IMR-90 (cell line): ENCODE results near the gene DSCAM. TPM values are rescaled to one million over a fixed set of nuclear protein-coding genes. Genes with fewer than 3 reads are reported as not detected.

ENCODE experiments used
- ATAC-seq: fragments of 200-7000 bp; cut with Tn5 transposase; 2 replicates; pipeline ENCODE4 v1.9.1; 2020; ENCODE audit warnings: low read depth, mild to moderate bottlenecking, moderate library complexity
- BruUV-seq: library from RNA; stranded (reverse); fragments of 400-500 nt; replicated peaks from 2 replicates; lab custom pipeline; 2021; lab: Mats Ljungman, UMichigan
- CTCF ChIA-PET: fragments of 300-600 bp; formaldehyde crosslinking; extraction: SDS; loops from one replicate; lab custom pipeline; 2021; ENCODE audit warnings: antibody characterized with exemption; lab: Yijun Ruan, JAX
- POLR2A ChIA-PET: fragments of 300-600 bp; sonication (Branson Sonifier 250); formaldehyde crosslinking; loops from one replicate; lab custom pipeline; 2022; ENCODE audit warnings: antibody characterized with exemption; ENCODE audit not compliant: unreplicated experiment; lab: Charles Lee
- DNase-seq: peaks from one replicate; pipeline ENCODE4 v3.0.0; 2013
- H2AFZ ChIP-seq: replicated peaks from 2 replicates; pipeline ENCODE3; 2013; ENCODE audit warnings: low read length, mild to moderate bottlenecking; ENCODE audit not compliant: poor library complexity
- H2AK5ac ChIP-seq: 2 replicates; pipeline ENCODE4 v1.6.1; 2013; ENCODE audit warnings: low read depth, low read length, inconsistent platforms
- H2AK9ac ChIP-seq: replicated peaks from 2 replicates; pipeline ENCODE3; 2013; ENCODE audit warnings: mild to moderate bottlenecking, low read depth, low read length, moderate library complexity; ENCODE audit not compliant: poor library complexity
- H2BK120ac ChIP-seq: 2 replicates; pipeline ENCODE4 v1.6.1; 2013; ENCODE audit warnings: low read depth, low read length, inconsistent platforms
- H2BK15ac ChIP-seq: 3 replicates; pipeline ENCODE4 v1.6.1; 2013; ENCODE audit warnings: low read depth, low read length, inconsistent platforms
- H2BK20ac ChIP-seq: 2 replicates; pipeline ENCODE4 v1.6.1; 2013; ENCODE audit warnings: low read depth, mild to moderate bottlenecking, inconsistent platforms, low read length, moderate library complexity
- H2BK5ac ChIP-seq: 2 replicates; pipeline ENCODE4 v1.6.1; 2013; ENCODE audit warnings: mild to moderate bottlenecking, low read depth, low read length, inconsistent platforms; ENCODE audit not compliant: poor library complexity, severe bottlenecking
- H3K14ac ChIP-seq: replicated peaks from 2 replicates; pipeline ENCODE4 v1.6.1; 2013; ENCODE audit warnings: low read depth, low read length, inconsistent platforms
- H3K18ac ChIP-seq: 2 replicates; pipeline ENCODE4 v1.6.1; 2013; ENCODE audit warnings: low read depth, low read length, control low read depth
- H3K23ac ChIP-seq: 2 replicates; pipeline ENCODE4 v1.6.1; 2013; ENCODE audit warnings: low read depth, low read length, inconsistent platforms
- H3K27ac ChIP-seq: 2 replicates; pipeline ENCODE4 v1.5.1; 2013; ENCODE audit warnings: mild to moderate bottlenecking, control low read depth, low read length; ENCODE audit not compliant: insufficient read depth
- H3K27me3 ChIP-seq: 2 replicates; pipeline ENCODE4 v1.6.1; 2013; ENCODE audit warnings: low read length; ENCODE audit not compliant: control insufficient read depth, insufficient read depth
- H3K36me3 ChIP-seq: 2 replicates; pipeline ENCODE4 v1.6.1; 2013; ENCODE audit warnings: low read length, mixed read lengths; ENCODE audit not compliant: control insufficient read depth, insufficient read depth
- H3K4ac ChIP-seq: 2 replicates; pipeline ENCODE4 v1.6.1; 2013; ENCODE audit warnings: low read depth, low read length, inconsistent platforms
- H3K4me1 ChIP-seq: 2 replicates; pipeline ENCODE4 v1.6.1; 2013; ENCODE audit warnings: low read length, mixed read lengths; ENCODE audit not compliant: control insufficient read depth, insufficient read depth
- H3K4me2 ChIP-seq: 2 replicates; pipeline ENCODE4 v1.6.1; 2013; ENCODE audit warnings: low read depth, mild to moderate bottlenecking, control low read depth, low read length, moderate library complexity
- H3K4me3 ChIP-seq: 2 replicates; pipeline ENCODE4 v1.5.1; 2013; ENCODE audit warnings: low read depth, mild to moderate bottlenecking, control low read depth, low read length, moderate library complexity; ENCODE audit not compliant: insufficient read depth
- H3K56ac ChIP-seq: 2 replicates; pipeline ENCODE4 v1.6.1; 2013; ENCODE audit warnings: low read length, inconsistent platforms; ENCODE audit not compliant: insufficient read depth; ENCODE audit errors: extremely low read depth
- H3K79me1 ChIP-seq, 2 experiments: 2 replicates each; pipeline ENCODE4 v1.6.1; 2013; ENCODE audit warnings: low read length in 2 of 2, inconsistent platforms in 1 of 2, low read depth in 1 of 2
- H3K9ac ChIP-seq: 2 replicates; pipeline ENCODE4 v1.6.1; 2013; ENCODE audit warnings: low read depth, low read length, control low read depth
- H3K9me1 ChIP-seq: 2 replicates; pipeline ENCODE4 v1.6.1; 2013; ENCODE audit warnings: low read length, inconsistent platforms; ENCODE audit not compliant: insufficient read depth
- H3K9me3 ChIP-seq: 2 replicates; pipeline ENCODE4 v1.6.1; 2013; ENCODE audit warnings: low read length; ENCODE audit not compliant: control insufficient read depth, insufficient read depth
- H4K20me1 ChIP-seq: 2 replicates; pipeline ENCODE4 v1.6.1; 2013; ENCODE audit warnings: low read length, inconsistent platforms; ENCODE audit not compliant: insufficient read depth
- H4K5ac ChIP-seq: 2 replicates; pipeline ENCODE4 v1.6.1; 2013; ENCODE audit warnings: mild to moderate bottlenecking, low read depth, low read length, control low read depth
- H4K8ac ChIP-seq, 2 experiments: 2 replicates each; pipeline ENCODE4 v1.6.1; 2013; ENCODE audit warnings: low read depth in 2 of 2, low read length in 2 of 2, control low read depth in 1 of 2, inconsistent platforms in 1 of 2
- H4K91ac ChIP-seq: 2 replicates; pipeline ENCODE4 v1.6.1; 2013; ENCODE audit warnings: low read depth, low read length, inconsistent platforms; ENCODE audit not compliant: insufficient read depth
- CEBPB ChIP-seq: IDR thresholded peaks from 2 replicates; pipeline ENCODE4 v1.6.1; 2012; ENCODE audit warnings: low read depth, low read length, improper control_type of control experiment
- MAFK ChIP-seq: IDR thresholded peaks from 2 replicates; pipeline ENCODE4 v1.6.1; 2012; ENCODE audit warnings: low read depth, low read length, improper control_type of control experiment
- MXI1 ChIP-seq: IDR thresholded peaks from 2 replicates; pipeline ENCODE4 v1.6.1; 2012; ENCODE audit warnings: low read depth, mild to moderate bottlenecking, low read length, moderate library complexity, borderline replicate concordance
- NFE2L2 ChIP-seq: fragments of 150-350 bp; IDR thresholded peaks from 2 replicates; pipeline ENCODE4 v1.6.1; 2016; ENCODE audit warnings: low read depth, mild to moderate bottlenecking, low read length
- RCOR1 ChIP-seq: IDR thresholded peaks from 2 replicates; pipeline ENCODE4 v1.6.1; 2012; ENCODE audit warnings: mild to moderate bottlenecking, low read length, improper control_type of control experiment; ENCODE audit not compliant: insufficient replicate concordance
- RFX5 ChIP-seq: IDR thresholded peaks from 2 replicates; pipeline ENCODE4 v1.8.0; 2012; ENCODE audit warnings: low read depth, mild to moderate bottlenecking, low read length, moderate library complexity
- WGBS, 2 experiments: methylation state at CpG; one replicate each; pipeline versions ENCODE4 v1.1.5 to v1.1.7; 2013; ENCODE audit warnings: missing lambda C conversion rate in 2 of 2; ENCODE audit not compliant: insufficient read length in 1 of 2; ENCODE audit errors: extremely low coverage in 2 of 2; 5-methylcytosine and 5-hydroxymethylcytosine counted together
- dilution Hi-C: fragments of 300-500 bp; cut with HindIII; formaldehyde crosslinking; loops from one replicate; pipeline ENCODE4 v1.14.3; 2018; ENCODE audit warnings: low sequenced_read_pairs; ENCODE audit not compliant: unreplicated experiment
- in situ Hi-C: fragments of 300-500 bp; cut with MboI; formaldehyde crosslinking; loops from 3 replicates; pipeline ENCODE4 v1.14.3; 2019; ENCODE audit warnings: low sequenced_read_pairs, inconsistent platforms, mixed read lengths
- intact Hi-C: fragments of 100-400 bp; cut with micrococcal nuclease; formaldehyde crosslinking; loops from 2 replicates; pipeline ENCODE4 v1.10.0; 2022
- polyA plus RNA-seq, 3 experiments: library from polyadenylated mRNA; depleted of rRNA; stranded (reverse); fragments of >200 nt; gene quantifications; 2 replicates each; pipeline ENCODE4 v1.2.3, GENCODE V29; 2012; ENCODE audit warnings: low replicate concordance in 1 of 3
- total RNA-seq: library from RNA; depleted of rRNA; stranded (reverse); fragments of >200 nt; gene quantifications from 2 replicates; pipeline ENCODE4 v1.2.3, GENCODE V29; 2012

The DSCAM gene
- total and polyA plus RNA-seq, 2 of the 4 experiments (the other 2 are of a cell fraction): under 0.01 to 0.02 TPM

DNA sequence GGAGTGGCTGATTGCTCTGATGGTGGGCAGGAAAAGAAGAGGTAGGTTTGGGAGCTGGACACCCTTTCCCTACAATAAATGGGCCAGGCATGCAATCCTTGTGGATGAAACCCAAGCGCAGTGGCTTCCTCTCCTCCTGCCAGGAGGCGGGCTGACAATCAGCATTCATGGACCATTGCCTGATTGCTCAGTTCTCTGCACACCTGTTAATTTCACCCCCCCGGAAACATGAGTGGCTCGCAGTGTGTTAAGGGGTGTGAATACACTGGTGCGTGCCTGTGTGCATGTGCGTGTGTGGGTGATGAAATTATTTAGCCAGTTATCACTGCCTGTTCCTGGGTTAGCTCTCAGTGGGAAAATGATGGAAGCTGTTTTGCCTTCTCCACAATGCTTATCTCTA lies 669.0 kb downstream of the DSCAM start:
- H3K9me1 ChIP-seq: no peaks in the 10 kb centered on the region
- ChIA-PET CTCF (no interaction called here), POLR2A (no interaction called here)
- intact Hi-C loops: no loop called here
- no CpG with 5 or more reads among the region's 6 CpGs for WGBS, 2 experiments
- no peak overlapping the region for H3K9ac ChIP-seq
- no peak overlapping the region for H3K56ac ChIP-seq
- no peak overlapping the region for H2BK15ac ChIP-seq
- no peak overlapping the region for H3K23ac ChIP-seq
- DNase-seq: no peak
- H3K4me3 ChIP-seq: no peak overlapping the region
- no peak overlapping the region for H3K18ac ChIP-seq
- H3K27ac ChIP-seq: no peak overlapping the region
- dilution Hi-C loops: no loop called here
- H2AK9ac ChIP-seq: no peak overlapping the region
- TF ChIP-seq CEBPB (no peak), RFX5 (no peak), NFE2L2 (no peak), MAFK (no peak), MXI1 (no peak), RCOR1 (no peak)
- H3K9me3 ChIP-seq: peaks cover 34% of the 10 kb centered on the region
- in situ Hi-C loops: loop anchor here (25.0 kb wide), 1 partner anchor 91 kb away; no protein-coding TSS in a partner anchor
- H2AFZ ChIP-seq: no peak overlapping the region
- H3K4me1 ChIP-seq: no peaks in the 10 kb centered on the region
- H4K5ac ChIP-seq: no peak overlapping the region
- no TSS peak for BruUV-seq
- H2BK20ac ChIP-seq: no peak overlapping the region
- H3K14ac ChIP-seq: no peak overlapping the region
- H4K91ac ChIP-seq: no peak overlapping the region
- ATAC-seq: no peak
- H3K4ac ChIP-seq: no peak overlapping the region
- no peaks in the 10 kb centered on the region for H3K27me3 ChIP-seq
- H3K79me1 ChIP-seq: no peaks in the 10 kb centered on the region
- H2BK5ac ChIP-seq: no peak overlapping the region
- H2BK120ac ChIP-seq: no peak overlapping the region
- no peaks in the 10 kb centered on the region for H3K36me3 ChIP-seq
- H4K20me1 ChIP-seq: no peaks in the 10 kb centered on the region
- no peak overlapping the region for H4K8ac ChIP-seq
- no peak overlapping the region for H2AK5ac ChIP-seq
- H3K4me2 ChIP-seq: no peak overlapping the region
